Testis (tissue), 3 donors: Measurements from ENCODE around the gene PPFIBP1. TPM values are rescaled to one million over a fixed set of nuclear protein-coding genes. Genes with fewer than 3 reads are reported as not detected.
"Not testable (repeated sequence)": the region's sequence is repeated elsewhere in the genome, so short reads cannot be mapped to it uniquely, and the experiment has no call there.

Experiments
- DNase-seq: peaks from one replicate; pipeline ENCODE4 v3.0.0-alpha.2; 2019
- H3K27ac ChIP-seq, 2 donors: fragments of 200-600 bp; sonication (generic); one replicate each; pipeline ENCODE4 v1.5.1; 2019
- H3K27me3 ChIP-seq: fragments of 200-600 bp; sonication (generic); one replicate; pipeline ENCODE4 v1.5.1; 2019
- H3K36me3 ChIP-seq: fragments of 200-600 bp; sonication (generic); one replicate; pipeline ENCODE4 v1.5.1; 2017; ENCODE audit warnings: low read depth; ENCODE audit errors: missing control alignments
- H3K4me1 ChIP-seq: fragments of 200-600 bp; sonication (generic); one replicate; pipeline ENCODE4 v1.5.1; 2019
- H3K4me3 ChIP-seq, 2 donors: fragments of 200-600 bp; sonication (generic); one replicate each; pipeline ENCODE4 v1.5.1; 2017 to 2019
- H3K9me3 ChIP-seq: fragments of 200-600 bp; sonication (generic); one replicate; pipeline ENCODE4 v1.5.1; 2017
- POLR2A ChIP-seq: fragments of 450-650 bp; IDR thresholded peaks from one replicate; pipeline ENCODE4 v1.6.1; 2017; ENCODE audit warnings: antibody characterized with exemption, mild to moderate bottlenecking, moderate library complexity
- WGBS, 2 donors: methylation state at CpG; one replicate each; pipeline ENCODE4 v1.1.5; 2018; 5-methylcytosine and 5-hydroxymethylcytosine counted together
- intact Hi-C: fragments of 100-400 bp; cut with DNase I; formaldehyde crosslinking; loops from one replicate; pipeline ENCODE4 v1.15.1; 2023; ENCODE audit warnings: low total_unique reads
- polyA plus RNA-seq: library from polyadenylated mRNA; stranded (reverse); fragments of 350-450 nt; fragmentation: Illumina TruSeq; extraction: RNeasy Lipid Tissue Mini Kit (QIAGEN cat#74804); gene quantifications from one replicate; pipeline ENCODE4 v1.2.3, GENCODE V29; 2014; ENCODE audit warnings: low read depth, low replicate concordance; ENCODE audit not compliant: insufficient read depth
- total RNA-seq, 2 donors: library from RNA; depleted of rRNA; stranded (reverse); fragments of >200 nt; gene quantifications; one replicate each; pipeline ENCODE4 v1.2.3, GENCODE V29; 2016
- TF ChIP-seq, protein P1 (sequence below), 3 experiments: fragments of 450-650 bp in 2 of 3; fragments of 200-600 bp in 1 of 3; sonication (generic) in 1 of 3; IDR thresholded peaks; one replicate each; pipeline ENCODE4 v1.5.1; 2016 to 2019; ENCODE audit warnings: antibody characterized with exemption in 3 of 3, mild to moderate bottlenecking in 2 of 3, moderate library complexity in 1 of 3

The PPFIBP1 gene
- total and polyA plus RNA-seq, 3 donors from 2014 or later = 33.4 to 87.8 (median 75.3) TPM

DNA sequence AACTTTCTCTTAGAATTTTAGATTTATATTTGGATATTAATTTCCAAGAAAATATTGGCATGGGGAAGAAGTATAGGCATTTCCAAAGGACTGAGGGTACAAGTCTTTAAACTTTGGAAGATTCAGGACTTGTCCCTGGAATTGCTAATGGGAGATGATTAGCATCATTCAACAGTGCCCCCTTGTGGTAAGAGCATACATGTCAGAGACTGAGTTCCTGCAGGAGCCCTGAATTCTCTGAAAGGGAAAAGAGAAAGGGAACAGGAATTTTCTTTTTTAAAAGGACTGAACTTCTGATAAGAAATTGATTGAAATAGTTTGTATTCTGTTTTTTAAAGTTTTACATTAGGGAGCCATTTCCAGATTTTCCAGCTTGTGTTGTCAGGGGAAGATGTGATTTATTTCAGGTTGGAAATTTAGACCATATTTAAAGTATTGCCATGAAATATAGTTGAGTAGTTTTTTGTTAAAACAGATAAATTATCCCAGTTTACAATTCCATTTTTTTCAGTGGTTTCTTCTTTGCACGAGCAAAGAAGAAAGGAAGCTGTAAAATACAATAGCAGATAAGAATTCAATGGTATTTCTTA, 128.3 kb downstream of the PPFIBP1 start:
- intact Hi-C loops = no loop called here
- no peaks in the 10 kb centered on the region for H3K27me3 ChIP-seq
- peak; percentile 84 for DNase-seq
- no peaks in the 10 kb centered on the region for H3K9me3 ChIP-seq
- H3K4me3 ChIP-seq = no peak overlapping the region
- peaks cover 13% of the 10 kb centered on the region for H3K4me1 ChIP-seq
- WGBS, 2 donors = 37 to 41% methylated on average over 1 of the region's 1 CpG
- no peak overlapping the region for H3K27ac ChIP-seq
- no peak for TF ChIP-seq POLR2A
- TF ChIP-seq, protein P1, sequence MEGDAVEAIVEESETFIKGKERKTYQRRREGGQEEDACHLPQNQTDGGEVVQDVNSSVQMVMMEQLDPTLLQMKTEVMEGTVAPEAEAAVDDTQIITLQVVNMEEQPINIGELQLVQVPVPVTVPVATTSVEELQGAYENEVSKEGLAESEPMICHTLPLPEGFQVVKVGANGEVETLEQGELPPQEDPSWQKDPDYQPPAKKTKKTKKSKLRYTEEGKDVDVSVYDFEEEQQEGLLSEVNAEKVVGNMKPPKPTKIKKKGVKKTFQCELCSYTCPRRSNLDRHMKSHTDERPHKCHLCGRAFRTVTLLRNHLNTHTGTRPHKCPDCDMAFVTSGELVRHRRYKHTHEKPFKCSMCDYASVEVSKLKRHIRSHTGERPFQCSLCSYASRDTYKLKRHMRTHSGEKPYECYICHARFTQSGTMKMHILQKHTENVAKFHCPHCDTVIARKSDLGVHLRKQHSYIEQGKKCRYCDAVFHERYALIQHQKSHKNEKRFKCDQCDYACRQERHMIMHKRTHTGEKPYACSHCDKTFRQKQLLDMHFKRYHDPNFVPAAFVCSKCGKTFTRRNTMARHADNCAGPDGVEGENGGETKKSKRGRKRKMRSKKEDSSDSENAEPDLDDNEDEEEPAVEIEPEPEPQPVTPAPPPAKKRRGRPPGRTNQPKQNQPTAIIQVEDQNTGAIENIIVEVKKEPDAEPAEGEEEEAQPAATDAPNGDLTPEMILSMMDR (IDR thresholded peaks at IDR 0.05) = peak; percentile 86 to 89 (median 88)
- no peaks in the 10 kb centered on the region for H3K36me3 ChIP-seq

DNA sequence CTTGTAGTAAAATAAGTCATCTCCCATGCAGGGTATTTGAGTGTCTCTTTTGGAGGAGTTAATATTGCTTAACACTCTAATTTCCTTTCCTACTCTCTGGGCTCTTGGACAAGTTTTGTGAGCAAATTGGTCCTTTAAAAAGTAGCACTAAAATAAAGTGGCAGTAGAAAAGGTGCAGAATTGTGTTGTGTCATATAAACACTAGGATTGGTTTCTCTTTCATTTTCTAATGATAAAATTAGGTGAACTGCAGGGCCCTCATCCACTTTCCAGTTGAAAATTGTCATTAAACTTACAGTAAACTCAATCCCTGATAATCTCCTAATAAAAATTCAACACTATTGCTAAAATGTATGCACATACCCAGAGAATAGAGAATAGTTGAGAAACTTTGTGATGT, 129.7 kb downstream of the PPFIBP1 start:
- intact Hi-C loops = no loop called here
- H3K27me3 ChIP-seq = no peaks in the 10 kb centered on the region
- H3K4me3 ChIP-seq = no peak overlapping the region
- H3K27ac ChIP-seq = no peak overlapping the region
- H3K4me1 ChIP-seq = peaks cover 9% of the 10 kb centered on the region
- H3K36me3 ChIP-seq = no peaks in the 10 kb centered on the region
- no peak for DNase-seq
- no peak for TF ChIP-seq POLR2A
- no peaks in the 10 kb centered on the region for H3K9me3 ChIP-seq

DNA sequence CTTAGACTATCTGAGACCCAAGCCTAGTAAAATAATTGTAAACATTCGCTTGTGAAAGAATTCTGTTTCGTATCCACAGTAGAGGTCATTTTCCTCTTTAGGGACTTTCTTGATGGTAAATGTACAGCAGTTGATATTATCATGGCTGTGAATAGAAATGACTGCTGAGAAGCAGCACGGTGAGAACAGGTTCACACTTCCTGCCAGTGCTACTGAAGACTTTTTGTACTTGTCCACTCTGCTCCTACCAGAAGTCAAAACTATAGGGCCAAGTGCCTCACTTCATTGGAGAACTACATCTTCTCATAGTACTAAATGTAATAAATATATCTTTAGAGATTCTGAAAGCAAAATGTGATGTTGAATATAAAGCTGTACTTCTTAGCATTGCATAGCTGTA, 131.5 kb downstream of the PPFIBP1 start:
- intact Hi-C loops, DNase-seq, H3K27me3 ChIP-seq, H3K36me3 ChIP-seq, H3K27ac ChIP-seq, H3K4me1 ChIP-seq, H3K9me3 ChIP-seq, H3K4me3 ChIP-seq: not testable (repeated sequence)
- 78 to 81% methylated on average over 3 of the region's 3 CpGs for WGBS, 2 donors

DNA sequence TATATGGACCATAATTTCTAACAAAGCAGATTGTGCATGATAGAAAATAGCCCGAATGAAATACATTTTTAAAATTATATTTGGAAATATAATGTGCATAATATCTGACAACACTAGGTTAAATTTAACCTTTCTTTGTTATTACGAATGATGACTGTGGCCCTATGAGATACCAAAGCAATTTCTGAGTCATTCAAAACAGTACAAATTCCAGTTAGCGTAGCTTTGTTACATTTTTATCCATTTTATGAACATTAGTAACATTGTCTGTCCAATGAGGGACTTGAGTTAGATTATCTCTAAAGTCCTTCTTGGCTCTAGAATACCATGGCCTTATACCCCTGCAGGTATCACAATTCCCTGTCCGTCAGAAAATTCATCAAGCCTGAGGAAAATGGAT, 133.3 kb downstream of the PPFIBP1 start:
- no peaks in the 10 kb centered on the region for H3K36me3 ChIP-seq
- H3K9me3 ChIP-seq = no peaks in the 10 kb centered on the region
- no peak for DNase-seq
- peak overlapping the region; percentile 17 to 48 for H3K27ac ChIP-seq
- 63 to 72% methylated on average over 4 of the region's 4 CpGs for WGBS, 2 donors
- no peak overlapping the region for H3K4me3 ChIP-seq
- intact Hi-C loops = no loop called here
- H3K27me3 ChIP-seq = no peaks in the 10 kb centered on the region
- no peak for TF ChIP-seq POLR2A
- TF ChIP-seq, protein P1 (IDR thresholded peaks at IDR 0.05) = no peak
- no peaks in the 10 kb centered on the region for H3K4me1 ChIP-seq

DNA sequence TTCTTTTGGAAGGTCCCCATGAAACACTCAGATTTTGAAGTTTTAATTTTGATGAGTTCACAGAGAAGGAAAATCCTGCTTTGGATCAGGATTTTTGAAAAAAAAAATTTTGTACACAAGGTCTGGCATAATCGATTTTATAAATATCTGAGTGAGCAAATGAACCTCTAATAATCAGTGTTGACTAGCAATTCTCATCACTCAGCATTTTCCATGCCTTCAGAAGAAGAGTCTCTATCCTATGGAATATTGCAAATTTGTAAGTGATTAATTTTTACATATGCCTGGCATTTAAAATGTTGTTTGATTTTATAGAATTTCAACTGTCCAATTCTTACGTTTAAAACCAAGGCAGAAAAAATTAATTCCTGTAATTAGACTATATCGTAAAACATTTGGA, 141.7 kb downstream of the PPFIBP1 start:
- no peak for TF ChIP-seq POLR2A
- TF ChIP-seq, protein P1 (IDR thresholded peaks at IDR 0.05) = no peak
- no peak overlapping the region for H3K4me3 ChIP-seq
- no peaks in the 10 kb centered on the region for H3K4me1 ChIP-seq
- no peak for DNase-seq
- no peaks in the 10 kb centered on the region for H3K9me3 ChIP-seq
- intact Hi-C loops = no loop called here
- no peak overlapping the region for H3K27ac ChIP-seq
- H3K36me3 ChIP-seq = no peaks in the 10 kb centered on the region
- H3K27me3 ChIP-seq = no peaks in the 10 kb centered on the region
- WGBS, 2 donors = 69 to 96% methylated on average over 3 of the region's 3 CpGs

DNA sequence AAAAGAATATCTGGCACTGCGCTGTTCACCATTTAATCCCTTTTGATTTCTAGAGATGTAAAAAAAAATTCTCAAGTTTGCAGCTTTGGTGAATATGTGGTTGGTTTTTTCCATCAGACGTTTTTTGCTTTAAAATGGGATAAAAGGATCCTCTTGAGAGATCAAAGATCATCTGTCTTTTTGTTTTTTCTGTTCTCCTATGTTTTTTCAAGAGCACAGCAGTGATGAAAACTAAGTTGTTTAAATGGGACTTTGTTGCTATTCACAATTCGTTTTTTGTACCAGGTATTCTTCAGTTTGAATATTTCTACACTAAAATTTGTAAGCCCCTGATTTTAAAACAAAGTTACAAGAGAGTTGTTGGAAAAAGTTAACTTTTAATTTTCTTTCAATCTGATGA, 142.5 kb downstream of the PPFIBP1 start:
- DNase-seq = no peak
- Histone ChIP-seq H3K4me3 (no peak overlapping the region), H3K9me3 (no peaks in the 10 kb centered on the region), H3K27ac (no peak overlapping the region), H3K36me3 (no peaks in the 10 kb centered on the region), H3K27me3 (no peaks in the 10 kb centered on the region), H3K4me1 (no peaks in the 10 kb centered on the region)
- TF ChIP-seq, protein P1 (IDR thresholded peaks at IDR 0.05) = no peak
- no peak for TF ChIP-seq POLR2A
- 56 to 61% methylated on average over 3 of the region's 3 CpGs for WGBS, 2 donors
- intact Hi-C loops = no loop called here
